GM21529 (cell line): ENCODE measurements around the gene KRT78.
"Not testable (repeated sequence)": the region's sequence is repeated elsewhere in the genome, so short reads cannot be mapped to it uniquely, and the experiment has no call there.

Source experiments
- ATAC-seq: cut with Tn5 transposase; IDR thresholded peaks from one replicate; pipeline ENCODE4 v1.9.1; 2021; ENCODE audit not compliant: unreplicated experiment

KRT78 gene

GRCh38 chr12:52871291-52872039, 22.7 kb upstream of the KRT78 start:
- ATAC-seq, result no peak

DNA sequence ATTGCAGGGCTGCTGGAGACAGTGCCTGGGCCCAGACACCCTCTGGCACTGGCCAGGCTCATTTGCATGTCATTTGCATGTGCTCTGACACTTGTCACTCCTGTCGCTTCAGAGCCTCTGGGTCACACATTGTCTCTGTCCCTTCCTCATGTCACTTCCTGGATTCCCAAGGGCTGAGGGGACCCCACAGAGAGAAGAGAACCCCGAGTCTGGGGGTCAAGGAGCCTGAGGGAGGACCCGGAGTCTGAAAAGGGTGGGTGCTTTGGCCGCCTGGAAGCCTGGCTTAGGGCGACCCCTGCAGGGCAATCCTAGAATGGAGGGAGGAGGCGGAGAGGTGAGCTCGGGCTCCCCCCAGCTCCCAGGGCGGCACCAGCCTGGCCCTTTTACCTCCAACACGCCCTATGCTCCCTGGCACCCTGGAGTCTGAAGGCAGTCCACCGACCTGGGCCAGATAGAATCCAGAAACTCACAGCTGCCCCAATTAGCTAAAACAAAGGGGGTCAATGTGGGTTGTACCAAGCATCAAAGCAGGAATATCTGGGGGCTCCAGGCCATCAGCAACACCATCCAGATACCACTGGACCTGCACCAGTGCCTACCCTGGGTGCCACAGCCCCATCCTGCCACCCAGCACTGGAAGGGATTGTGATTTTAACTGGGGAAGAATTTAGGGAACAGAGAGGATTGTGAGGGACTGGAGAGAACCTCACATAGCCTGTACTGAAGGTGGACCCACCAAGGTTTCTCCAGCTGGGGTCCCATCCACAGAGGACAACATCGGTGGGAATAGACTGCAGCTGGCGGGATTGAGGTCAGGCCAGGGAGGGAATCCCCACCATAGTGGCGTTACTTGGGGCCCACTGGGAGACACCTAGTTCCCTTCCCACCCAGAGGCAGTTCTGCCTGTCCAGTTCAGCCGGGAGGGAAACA, 21.8 kb upstream of the KRT78 start:
- ATAC-seq, result peak; percentile 63

GRCh38 chr12:52867642-52868041, 18.8 kb upstream of the KRT78 start:
- ATAC-seq, result no peak

DNA sequence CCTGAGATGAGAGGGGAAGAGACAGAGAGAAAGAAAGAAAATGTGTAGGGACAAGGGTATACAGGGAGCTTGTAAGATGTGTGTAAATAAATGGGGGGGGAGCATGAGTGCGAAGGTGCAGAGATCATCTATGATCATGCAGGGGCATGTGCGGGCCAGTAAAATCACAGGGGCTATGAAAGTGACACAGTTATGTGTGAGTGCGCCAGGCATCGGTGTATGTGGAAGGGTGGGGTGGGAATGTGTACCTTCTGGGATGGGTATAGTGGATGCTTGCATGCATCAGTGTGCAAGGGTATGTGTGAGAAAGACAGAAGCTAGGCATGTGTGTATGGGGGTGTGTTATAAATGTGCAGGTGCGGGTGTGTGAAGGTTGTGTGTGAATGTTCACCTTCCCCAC, 18.4 kb upstream of the KRT78 start:
- no peak for ATAC-seq

- ATAC-seq, result no peak
Measured at GRCh38 chr12:52865090-52865944, 16.5 kb upstream of the KRT78 start.

DNA sequence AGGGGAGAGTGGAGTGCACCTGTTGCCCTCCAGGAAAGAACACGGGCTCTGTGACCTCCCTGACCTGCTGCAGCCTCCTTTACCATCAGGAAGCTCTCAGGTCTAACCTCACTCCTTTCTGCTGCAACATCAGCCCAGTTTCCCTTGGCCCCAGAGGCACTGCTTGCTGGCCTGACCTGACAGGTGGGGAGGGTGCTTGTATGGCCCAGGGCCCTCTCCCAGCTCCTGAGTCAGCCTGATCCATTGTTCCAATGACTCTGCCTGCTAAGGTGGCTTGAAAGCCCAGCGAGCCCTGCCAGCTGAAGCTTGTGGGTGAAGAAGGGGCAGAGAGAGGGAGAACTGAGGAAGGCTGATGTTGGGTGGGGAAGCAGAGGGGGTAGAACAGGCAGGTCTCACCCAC, 13.2 kb upstream of the KRT78 start:
- ATAC-seq, result no peak

DNA sequence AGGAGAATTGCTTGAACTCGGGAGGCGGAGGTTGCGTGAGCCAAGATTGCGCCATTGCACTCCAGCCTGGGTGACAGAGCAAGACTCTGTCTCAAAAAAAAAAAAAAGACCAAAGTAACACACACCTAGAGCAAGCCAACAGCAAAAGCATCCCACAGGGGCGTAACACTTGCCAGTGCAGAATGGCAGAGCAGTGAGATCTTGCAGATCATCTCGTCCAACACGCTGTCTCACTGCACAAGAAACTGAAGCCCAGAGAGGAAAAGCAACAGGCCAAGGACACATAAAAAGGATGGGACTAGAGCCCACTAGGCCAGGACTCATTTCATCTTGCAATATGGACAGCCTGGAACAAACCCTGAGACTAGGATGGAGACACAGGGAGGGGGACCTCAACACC, 12.7 kb upstream of the KRT78 start:
- no peak for ATAC-seq

DNA sequence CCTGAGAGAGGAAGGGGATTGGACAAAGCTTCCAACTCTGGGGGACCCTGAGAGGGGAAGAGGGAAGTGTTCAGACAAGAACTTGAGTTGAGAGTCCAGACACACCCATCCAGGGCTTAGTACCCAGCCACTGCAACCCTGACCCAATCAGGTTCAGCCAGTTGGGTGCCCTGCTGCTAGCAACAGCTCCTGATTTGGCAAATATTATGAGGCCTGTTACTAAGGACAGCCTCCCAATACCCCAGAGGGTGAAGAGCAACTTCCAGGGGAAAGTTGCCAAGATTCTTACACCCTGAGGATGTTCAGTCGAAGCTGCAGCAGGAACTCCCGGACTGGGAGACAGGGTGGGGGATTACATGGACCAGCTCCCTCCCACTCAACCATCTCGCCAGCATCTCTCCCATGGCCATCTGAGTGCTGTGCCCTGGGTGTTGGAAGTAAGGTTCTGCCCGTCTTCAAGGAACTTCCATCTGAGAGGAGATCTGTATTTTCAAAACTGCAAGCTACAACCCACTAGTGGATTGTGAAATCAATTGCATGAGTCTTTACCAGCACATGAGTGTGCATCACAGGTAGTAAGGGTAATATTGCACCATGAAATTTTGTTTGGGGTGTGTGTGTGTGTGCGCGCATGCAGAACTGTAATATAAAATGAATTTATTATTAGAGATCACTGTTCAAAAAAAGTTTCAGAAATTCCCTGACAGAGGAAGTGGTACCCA, 11.5 kb upstream of the KRT78 start:
- ATAC-seq, result no peak

DNA sequence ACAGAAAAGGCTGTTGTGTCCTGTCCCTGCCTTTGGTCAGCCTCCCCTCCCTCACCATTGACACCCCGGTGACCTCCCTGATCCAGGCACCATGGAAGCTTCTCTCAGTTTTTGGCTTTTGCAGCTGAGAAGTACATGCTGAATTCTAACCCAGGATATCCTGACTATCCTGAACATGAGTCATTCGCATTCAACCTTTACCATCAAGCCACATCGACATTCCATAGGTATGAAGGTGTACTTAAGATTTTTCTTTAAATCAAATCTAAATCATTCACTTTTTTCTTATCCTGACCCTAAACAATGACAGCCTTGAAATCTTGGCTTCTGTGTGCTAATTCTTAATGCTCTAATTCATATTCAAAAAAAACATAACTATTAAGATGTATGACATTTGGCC, 8.7 kb upstream of the KRT78 start:
- no peak for ATAC-seq

- no peak for ATAC-seq
Measured at GRCh38 chr12:52856787-52857186, 8.0 kb upstream of the KRT78 start.

GRCh38 chr12:52856077-52856476, 7.3 kb upstream of the KRT78 start:
- ATAC-seq, result not testable (repeated sequence)

DNA sequence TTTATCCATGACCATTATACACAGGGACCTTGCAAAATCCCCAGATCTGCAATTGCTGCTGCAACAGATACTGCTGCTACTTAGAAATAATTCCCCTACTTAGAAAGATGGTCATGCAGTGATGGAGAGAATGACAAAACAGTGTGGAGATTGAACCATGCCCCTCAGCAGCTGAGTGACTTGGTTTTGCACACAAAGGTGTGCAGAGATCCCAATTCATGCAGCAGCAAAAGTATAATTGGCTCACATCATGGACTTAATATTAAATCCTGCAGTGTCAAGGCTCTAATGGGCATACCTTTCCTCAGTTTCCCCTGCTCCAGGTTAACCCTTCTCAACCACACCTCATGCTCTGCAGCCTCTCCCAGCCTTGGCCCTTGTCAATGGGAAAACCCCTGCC, 3.0 kb upstream of the KRT78 start:
- no peak for ATAC-seq

DNA sequence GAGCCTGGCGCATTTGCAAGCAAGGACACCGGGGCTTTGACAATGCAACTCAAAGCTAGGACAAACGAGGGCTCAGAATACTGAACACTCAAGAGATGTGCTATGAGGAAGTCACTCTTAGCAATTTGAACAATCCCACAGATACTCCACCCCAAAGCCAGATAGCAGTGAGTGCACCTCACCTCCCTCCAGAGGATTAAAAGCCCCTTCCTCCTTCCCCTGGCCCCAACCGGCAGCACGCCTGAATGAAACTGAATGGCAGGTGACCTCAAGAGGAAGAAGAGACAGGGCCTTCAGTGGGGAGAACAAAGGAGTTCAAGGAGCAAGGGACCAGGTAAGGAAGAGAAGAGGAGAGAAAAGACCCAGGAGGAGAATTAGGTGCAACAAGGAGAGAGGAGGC, 1.9 kb upstream of the KRT78 start:
- no peak for ATAC-seq

DNA sequence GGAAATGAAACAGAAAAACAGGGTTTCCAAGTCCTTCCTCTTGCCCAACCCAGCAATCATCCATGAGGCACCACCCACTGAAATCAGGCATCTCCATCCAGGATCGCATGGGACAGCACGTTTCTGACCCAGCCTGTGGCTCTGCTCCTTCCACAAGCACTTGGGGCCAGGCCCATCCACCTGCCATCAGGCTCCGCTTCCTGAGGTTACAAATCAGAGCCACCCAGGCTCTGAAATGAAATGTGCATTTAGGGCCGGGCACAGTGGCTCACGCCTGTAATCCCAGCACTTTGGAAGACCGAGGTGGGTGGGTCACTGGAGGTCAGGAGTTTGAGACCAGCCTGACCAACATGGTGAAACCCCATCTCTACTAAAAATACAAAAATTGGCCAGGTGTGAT, 717 bp upstream of the KRT78 start:
- ATAC-seq, result no peak

DNA sequence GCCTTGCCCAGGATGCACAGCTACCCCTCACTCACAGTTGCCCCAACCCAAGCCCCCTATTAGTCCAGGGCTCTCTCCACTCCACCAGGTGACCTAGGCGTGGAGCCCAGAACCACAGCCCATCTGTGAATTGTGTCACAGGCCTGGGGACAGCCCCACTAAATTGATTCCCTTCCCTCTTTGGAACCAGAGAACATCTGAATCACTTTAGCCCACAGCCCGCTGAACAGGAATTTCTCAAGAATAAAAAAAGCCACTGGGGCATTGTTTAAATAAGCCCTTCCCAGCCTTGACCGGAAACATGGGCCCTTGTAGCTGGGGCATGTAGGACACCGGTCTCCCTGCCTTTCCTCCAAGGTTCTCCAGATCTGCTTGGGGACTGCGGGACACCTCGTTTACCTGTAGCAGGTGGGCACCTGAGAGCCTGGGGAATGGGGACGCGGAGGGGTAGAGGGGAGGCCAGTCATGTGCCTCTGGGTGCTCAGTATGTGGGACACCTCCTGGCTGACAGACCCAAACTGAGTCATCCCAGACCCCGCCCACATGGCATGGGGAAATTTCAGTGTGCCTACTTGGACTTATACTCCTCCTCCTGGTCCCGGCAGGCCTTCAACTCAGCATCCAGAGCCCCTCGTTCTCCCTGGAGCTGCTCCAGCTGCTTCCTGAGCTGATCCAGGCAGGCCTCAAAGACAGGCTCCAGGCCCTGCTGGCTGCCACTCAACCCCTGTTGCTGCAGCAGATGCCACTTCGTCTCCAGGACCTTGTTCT, 1.3 kb downstream of the KRT78 start:
- ATAC-seq, result no peak

DNA sequence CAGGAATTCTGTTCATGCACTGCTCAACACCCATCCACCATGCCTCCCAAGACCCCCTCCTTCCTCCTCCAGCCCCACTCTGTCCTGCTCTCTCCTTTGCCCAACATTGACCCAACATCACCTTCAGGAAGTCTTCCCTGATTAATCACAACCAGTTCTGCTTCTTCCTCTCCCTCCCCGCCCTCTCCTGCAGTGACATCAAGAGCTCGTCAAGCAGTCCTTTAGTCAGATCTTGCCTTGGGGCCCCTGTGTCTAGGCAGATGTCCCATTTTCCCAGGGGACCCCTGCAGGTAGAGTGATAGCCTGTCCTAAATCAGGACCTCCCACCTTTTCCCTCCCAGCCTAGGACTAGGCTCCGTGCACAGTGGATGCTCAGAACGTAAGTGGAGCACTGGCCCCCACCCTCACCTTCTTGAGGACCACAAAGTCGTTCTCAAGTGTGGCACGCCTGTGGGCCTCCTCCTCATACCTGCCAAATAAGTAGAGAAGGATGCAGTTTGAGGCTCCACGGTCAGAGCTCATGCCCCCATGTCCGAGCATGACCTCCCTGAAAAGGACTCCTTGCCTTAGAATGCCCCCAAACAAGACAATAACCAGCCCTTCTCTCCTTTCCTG, 2.3 kb downstream of the KRT78 start:
- ATAC-seq, result no peak

- ATAC-seq, result no peak
Measured at GRCh38 chr12:52845946-52846345, 2.8 kb downstream of the KRT78 start.

- no peak for ATAC-seq
Measured at GRCh38 chr12:52844386-52844785, 4.4 kb downstream of the KRT78 start.

- no peak for ATAC-seq
Measured at GRCh38 chr12:52839436-52840105, 9.2 kb downstream of the KRT78 start.
